Activated T-cell treated with anti-CD3 and anti-CD28 coated beads, Interleukin-2, amount 50 U/mL, for 24 hours (primary cell): Measurements from ENCODE around the gene GPI.
"Not testable (repeated sequence)": the region's sequence is repeated elsewhere in the genome, so short reads cannot be mapped to it uniquely, and the experiment has no call there.

ENCODE experiments used
- DNase-seq: peaks from one replicate; pipeline ENCODE4 v3.0.0-alpha.2; 2020
- H3K27ac Mint-ChIP-seq: 2 replicates; pipeline ENCODE4 v1.8.0; 2020; ENCODE audit warnings: mild to moderate bottlenecking, mixed read lengths
- H3K27me3 Mint-ChIP-seq: 2 replicates; pipeline ENCODE4 v1.8.0; 2020; ENCODE audit warnings: mixed read lengths
- H3K36me3 Mint-ChIP-seq: 2 replicates; pipeline ENCODE4 v1.8.0; 2020; ENCODE audit warnings: low read depth, mixed read lengths
- H3K4me1 Mint-ChIP-seq: 2 replicates; pipeline ENCODE4 v1.8.0; 2020; ENCODE audit warnings: low read depth, mixed read lengths
- H3K4me3 Mint-ChIP-seq: 2 replicates; pipeline ENCODE4 v1.8.0; 2020; ENCODE audit warnings: mild to moderate bottlenecking, moderate library complexity, mixed read lengths
- H3K9me3 Mint-ChIP-seq: 2 replicates; pipeline ENCODE4 v1.8.0; 2020; ENCODE audit warnings: mixed read lengths

GPI gene

GRCh38 chr19:34393031-34393430 lies 28.0 kb downstream of the GPI start:
- H3K9me3 Mint-ChIP-seq: no peaks in the 10 kb centered on the region
- H3K27me3 Mint-ChIP-seq: no peaks in the 10 kb centered on the region
- H3K4me3 Mint-ChIP-seq: no peak overlapping the region
- no peaks in the 10 kb centered on the region for H3K4me1 Mint-ChIP-seq
- DNase-seq: no peak
- H3K36me3 Mint-ChIP-seq: peaks cover 44% of the 10 kb centered on the region
- no peak overlapping the region for H3K27ac Mint-ChIP-seq

- no peak overlapping the region for H3K27ac Mint-ChIP-seq
- H3K9me3 Mint-ChIP-seq: no peaks in the 10 kb centered on the region
- H3K4me1 Mint-ChIP-seq: no peaks in the 10 kb centered on the region
Observed at GRCh38 chr19:34393629-34394028, 28.6 kb downstream of the GPI start.

GRCh38 chr19:34397853-34398252 lies 32.9 kb downstream of the GPI start:
- Mint-ChIP-seq H3K27me3 (no peaks in the 10 kb centered on the region), H3K36me3 (peaks cover 78% of the 10 kb centered on the region), H3K4me1 (no peaks in the 10 kb centered on the region), H3K9me3 (no peaks in the 10 kb centered on the region), H3K4me3 (no peak overlapping the region), H3K27ac (no peak overlapping the region)
- DNase-seq: no peak

More at GRCh38 chr19:34393629-34394028, 28.6 kb downstream of the GPI start:
- Mint-ChIP-seq H3K27me3 (no peaks in the 10 kb centered on the region), H3K36me3 (peaks cover 44% of the 10 kb centered on the region), H3K4me3 (no peak overlapping the region)
- DNase-seq: no peak

GRCh38 chr19:34399886-34400285 lies 34.9 kb downstream of the GPI start:
- DNase-seq: no peak
- peaks cover 8% of the 10 kb centered on the region for H3K4me1 Mint-ChIP-seq
- H3K27ac Mint-ChIP-seq: no peak overlapping the region
- peaks cover 76% of the 10 kb centered on the region for H3K36me3 Mint-ChIP-seq
- H3K9me3 Mint-ChIP-seq: no peaks in the 10 kb centered on the region
- H3K27me3 Mint-ChIP-seq: no peaks in the 10 kb centered on the region
- H3K4me3 Mint-ChIP-seq: no peak overlapping the region

- H3K27ac Mint-ChIP-seq, H3K27me3 Mint-ChIP-seq, H3K9me3 Mint-ChIP-seq, DNase-seq, H3K4me3 Mint-ChIP-seq: not testable (repeated sequence)
- peaks cover 10% of the 10 kb centered on the region for H3K4me1 Mint-ChIP-seq
- H3K36me3 Mint-ChIP-seq: peaks cover 74% of the 10 kb centered on the region
Observed at GRCh38 chr19:34400844-34401243, 35.8 kb downstream of the GPI start.

GRCh38 chr19:34402074-34402600 lies 37.1 kb downstream of the GPI start:
- Mint-ChIP-seq H3K27ac (peak overlapping the region; percentile 51), H3K9me3 (no peaks in the 10 kb centered on the region), H3K27me3 (no peaks in the 10 kb centered on the region), H3K4me3 (no peak overlapping the region), H3K36me3 (peaks cover 73% of the 10 kb centered on the region), H3K4me1 (peaks cover 16% of the 10 kb centered on the region)
- DNase-seq: no peak

- H3K36me3 Mint-ChIP-seq: peaks cover 74% of the 10 kb centered on the region
Observed at GRCh38 chr19:34403784-34404108, 38.8 kb downstream of the GPI start.

GRCh38 chr19:34404109-34404909 lies 39.3 kb downstream of the GPI start, which contains the start of gene PDCD2L:
Gene PDCD2L (plus strand): TSS chr19:34404399. CDS start chr19:34404431, 32 bp downstream.
- Mint-ChIP-seq H3K4me1 (peaks cover 32% of the 10 kb centered on the region), H3K27me3 (no peaks in the 10 kb centered on the region), H3K36me3 (peaks cover 74% of the 10 kb centered on the region), H3K27ac (peak within 1 kb of the TSS; percentile 94), H3K9me3 (no peaks in the 10 kb centered on the region), H3K4me3 (peak within 1 kb of the TSS; percentile 91)
- DNase-seq: peak; percentile 94

More at GRCh38 chr19:34403784-34404108, 38.8 kb downstream of the GPI start:
- H3K9me3 Mint-ChIP-seq: no peaks in the 10 kb centered on the region
- peak overlapping the region; percentile 94 for H3K27ac Mint-ChIP-seq
- no peak for DNase-seq
- no peaks in the 10 kb centered on the region for H3K27me3 Mint-ChIP-seq
- peak overlapping the region; percentile 91 for H3K4me3 Mint-ChIP-seq
- H3K4me1 Mint-ChIP-seq: peaks cover 27% of the 10 kb centered on the region

GRCh38 chr19:34405892-34406660 lies 41.1 kb downstream of the GPI start:
- H3K9me3 Mint-ChIP-seq: no peaks in the 10 kb centered on the region
- H3K4me3 Mint-ChIP-seq: peak overlapping the region; percentile 91
- no peak for DNase-seq
- H3K36me3 Mint-ChIP-seq: peaks cover 73% of the 10 kb centered on the region
- H3K27ac Mint-ChIP-seq: no peak overlapping the region
- peaks cover 37% of the 10 kb centered on the region for H3K4me1 Mint-ChIP-seq
- no peaks in the 10 kb centered on the region for H3K27me3 Mint-ChIP-seq

- Mint-ChIP-seq H3K9me3 (no peaks in the 10 kb centered on the region), H3K4me1 (peaks cover 37% of the 10 kb centered on the region), H3K27ac (peak overlapping the region; percentile 57), H3K36me3 (peaks cover 78% of the 10 kb centered on the region), H3K4me3 (no peak overlapping the region), H3K27me3 (no peaks in the 10 kb centered on the region)
- DNase-seq: no peak
Observed at GRCh38 chr19:34408411-34408810, 43.4 kb downstream of the GPI start.

- Mint-ChIP-seq H3K36me3 (peaks cover 83% of the 10 kb centered on the region), H3K27ac (peak overlapping the region; percentile 57), H3K27me3 (no peaks in the 10 kb centered on the region)
Observed at GRCh38 chr19:34409189-34410164, 44.5 kb downstream of the GPI start.

GRCh38 chr19:34411216-34411615 lies 46.2 kb downstream of the GPI start:
- Mint-ChIP-seq H3K27me3 (no peaks in the 10 kb centered on the region), H3K4me1 (peaks cover 25% of the 10 kb centered on the region), H3K9me3 (no peaks in the 10 kb centered on the region), H3K4me3 (no peak overlapping the region), H3K27ac (no peak overlapping the region), H3K36me3 (peaks cover 86% of the 10 kb centered on the region)
- DNase-seq: no peak

More at GRCh38 chr19:34409189-34410164, 44.5 kb downstream of the GPI start:
- DNase-seq: no peak
- Mint-ChIP-seq H3K9me3 (no peaks in the 10 kb centered on the region), H3K4me1 (peaks cover 31% of the 10 kb centered on the region), H3K4me3 (no peak overlapping the region)

- Mint-ChIP-seq H3K27me3 (no peaks in the 10 kb centered on the region), H3K27ac (no peak overlapping the region), H3K9me3 (no peaks in the 10 kb centered on the region), H3K36me3 (peaks cover 87% of the 10 kb centered on the region), H3K4me1 (peaks cover 7% of the 10 kb centered on the region), H3K4me3 (no peak overlapping the region)
- no peak for DNase-seq
Observed at GRCh38 chr19:34416021-34416545, 51.1 kb downstream of the GPI start.

GRCh38 chr19:34418300-34418699 lies 53.3 kb downstream of the GPI start:
- Mint-ChIP-seq H3K4me1 (peaks cover 7% of the 10 kb centered on the region), H3K9me3 (no peaks in the 10 kb centered on the region), H3K36me3 (peaks cover 86% of the 10 kb centered on the region), H3K4me3 (no peak overlapping the region), H3K27ac (peak overlapping the region; percentile 5), H3K27me3 (no peaks in the 10 kb centered on the region)
- no peak for DNase-seq
